HepG2 (cell line): Measurements from ENCODE around the gene AASDHPPT. TPM values are rescaled to one million over a fixed set of nuclear protein-coding genes. Genes with fewer than 3 reads are reported as not detected.
A peak's percentile ranks its signal among the peaks of the same experiment; 100 is the strongest.

Experiments
- CBX5 ChIP-seq: sonication (generic); formaldehyde crosslinking; IDR thresholded peaks from 2 replicates; pipeline ENCODE4 v1.4.0; 2020; ENCODE audit warnings: missing genetic modification reagents, borderline replicate concordance
- ELF1 ChIP-seq: sonication (generic); formaldehyde crosslinking; IDR thresholded peaks from 2 replicates; pipeline ENCODE4 v1.4.0; 2020; ENCODE audit warnings: missing genetic modification reagents
- FOSL2 ChIP-seq: sonication (generic); formaldehyde crosslinking; IDR thresholded peaks from 2 replicates; pipeline ENCODE4 v1.4.0; 2020; ENCODE audit warnings: missing genetic modification reagents
- GATAD2A ChIP-seq: IDR thresholded peaks from 2 replicates; pipeline ENCODE4 v1.6.1; 2016
- MTA3 ChIP-seq: sonication (generic); formaldehyde crosslinking; IDR thresholded peaks from 2 replicates; pipeline ENCODE4 v1.4.0; 2020; ENCODE audit warnings: missing genetic modification reagents
- NFE2L2 ChIP-seq: fragments of 150-350 bp; IDR thresholded peaks from 2 replicates; pipeline ENCODE4 v1.6.1; 2014; ENCODE audit warnings: low read length
- PHF20 ChIP-seq: sonication (generic); formaldehyde crosslinking; IDR thresholded peaks from 2 replicates; pipeline ENCODE4 v1.5.0; 2020; ENCODE audit warnings: mild to moderate bottlenecking, missing genetic modification reagents
- POLR2AphosphoS5 ChIP-seq: IDR thresholded peaks from 2 replicates; pipeline ENCODE4 v1.6.1; 2012; ENCODE audit warnings: low read depth, low read length
- RARA ChIP-seq: IDR thresholded peaks from 2 replicates; pipeline ENCODE4 v1.6.1; 2016; ENCODE audit warnings: missing genetic modification reagents, missing compliant biosample characterization
- SOX6 ChIP-seq, 2 experiments: fragments of 450-650 bp in 1 of 2; sonication (generic) in 1 of 2; formaldehyde crosslinking in 1 of 2; IDR thresholded peaks; 2 replicates each; pipeline versions ENCODE4 v1.4.0 to v1.6.1; 2017 to 2020; ENCODE audit warnings: antibody characterized with exemption in 1 of 2, mild to moderate bottlenecking in 1 of 2, missing genetic modification reagents in 1 of 2
- SP2 ChIP-seq: sonication (generic); formaldehyde crosslinking; IDR thresholded peaks from 2 replicates; pipeline ENCODE4 v1.5.1; 2020; ENCODE audit warnings: mild to moderate bottlenecking, missing genetic modification reagents
- U2AF2 ChIP-seq: fragments of 200-400 bp; formaldehyde crosslinking; IDR thresholded peaks from 2 replicates; pipeline ENCODE4 v1.6.1; 2017; ENCODE audit warnings: low read depth, mild to moderate bottlenecking, low read length
- ZBTB3 ChIP-seq: sonication (generic); formaldehyde crosslinking; IDR thresholded peaks from 2 replicates; pipeline ENCODE4 v1.4.0; 2020; ENCODE audit warnings: low read depth, mild to moderate bottlenecking, moderate library complexity, missing genetic modification reagents, borderline replicate concordance
- ZFP36L2 ChIP-seq: sonication (generic); formaldehyde crosslinking; IDR thresholded peaks from 2 replicates; pipeline ENCODE4 v1.4.0; 2020; ENCODE audit warnings: missing genetic modification reagents
- ZNF337 ChIP-seq: sonication (generic); formaldehyde crosslinking; IDR thresholded peaks from 2 replicates; pipeline ENCODE4 v1.5.1; 2020; ENCODE audit warnings: missing genetic modification reagents, low read depth, mild to moderate bottlenecking, borderline replicate concordance
- ZNF550 ChIP-seq: sonication (generic); formaldehyde crosslinking; IDR thresholded peaks from 2 replicates; pipeline ENCODE4 v1.4.0; 2020; ENCODE audit warnings: mild to moderate bottlenecking, missing genetic modification reagents, borderline replicate concordance
- ZNF564 ChIP-seq: sonication (generic); formaldehyde crosslinking; IDR thresholded peaks from 2 replicates; pipeline ENCODE4 v1.8.1; 2023; ENCODE audit warnings: mild to moderate bottlenecking, missing genetic modification reagents
- ZNF629 ChIP-seq: sonication (generic); formaldehyde crosslinking; conservative IDR thresholded peaks from 2 replicates; pipeline ENCODE4 v1.5.0; 2020; ENCODE audit warnings: missing genetic modification reagents
- ZNF788 ChIP-seq: sonication (generic); formaldehyde crosslinking; IDR thresholded peaks from 2 replicates; pipeline ENCODE4 v1.5.0; 2020; ENCODE audit warnings: mild to moderate bottlenecking, missing genetic modification reagents, borderline replicate concordance
- polyA plus RNA-seq, 8 experiments: library from polyadenylated mRNA; depleted of rRNA in 3 of 8; stranded (reverse) in 7 of 8; unstranded in 1 of 8; fragments of >200 nt; fragmentation: Illumina TruSeq in 4 of 8; extraction: Trizol in 4 of 8; gene quantifications; 2 replicates each; pipeline versions ENCODE4 v1.2.1 to v1.2.3, GENCODE V29; 2011 to 2016; ENCODE audit warnings: low read depth in 4 of 8, missing spikeins in 1 of 8, mixed read lengths in 1 of 8; ENCODE audit not compliant: insufficient read depth in 1 of 8
- total RNA-seq, 5 experiments: library from RNA; depleted of rRNA; stranded (reverse); fragments of >200 nt; fragmentation: Illumina TruSeq; extraction: Trizol; gene quantifications; 2 replicates each; pipeline ENCODE4 v1.2.3, GENCODE V29; 2016; ENCODE audit warnings: low read depth in 1 of 5
- TF ChIP-seq, protein P1 (sequence below): sonication (generic); formaldehyde crosslinking; IDR thresholded peaks from 2 replicates; pipeline ENCODE4 v1.5.1; 2020; ENCODE audit warnings: mild to moderate bottlenecking, moderate library complexity, missing genetic modification reagents
- TF ChIP-seq, protein P2 (sequence below): sonication (generic); formaldehyde crosslinking; IDR thresholded peaks from 2 replicates; pipeline ENCODE4 v1.4.0; 2020; ENCODE audit warnings: missing genetic modification reagents
- TF ChIP-seq, protein P3 (sequence below): sonication (generic); formaldehyde crosslinking; IDR thresholded peaks from 2 replicates; pipeline ENCODE4 v1.8.1; 2023; ENCODE audit warnings: mild to moderate bottlenecking, inconsistent platforms, moderate library complexity, missing genetic modification reagents, borderline replicate concordance
- TF ChIP-seq, protein P4 (sequence below): sonication (generic); formaldehyde crosslinking; IDR thresholded peaks from 2 replicates; pipeline ENCODE4 v1.4.0; 2020; ENCODE audit warnings: missing genetic modification reagents

Gene AASDHPPT
- total and polyA plus RNA-seq, 2 of the 13 experiments (the other 11 are each of a cell fraction or from before 2014, with no cell fraction given): 20.2 to 43.7 TPM

DNA sequence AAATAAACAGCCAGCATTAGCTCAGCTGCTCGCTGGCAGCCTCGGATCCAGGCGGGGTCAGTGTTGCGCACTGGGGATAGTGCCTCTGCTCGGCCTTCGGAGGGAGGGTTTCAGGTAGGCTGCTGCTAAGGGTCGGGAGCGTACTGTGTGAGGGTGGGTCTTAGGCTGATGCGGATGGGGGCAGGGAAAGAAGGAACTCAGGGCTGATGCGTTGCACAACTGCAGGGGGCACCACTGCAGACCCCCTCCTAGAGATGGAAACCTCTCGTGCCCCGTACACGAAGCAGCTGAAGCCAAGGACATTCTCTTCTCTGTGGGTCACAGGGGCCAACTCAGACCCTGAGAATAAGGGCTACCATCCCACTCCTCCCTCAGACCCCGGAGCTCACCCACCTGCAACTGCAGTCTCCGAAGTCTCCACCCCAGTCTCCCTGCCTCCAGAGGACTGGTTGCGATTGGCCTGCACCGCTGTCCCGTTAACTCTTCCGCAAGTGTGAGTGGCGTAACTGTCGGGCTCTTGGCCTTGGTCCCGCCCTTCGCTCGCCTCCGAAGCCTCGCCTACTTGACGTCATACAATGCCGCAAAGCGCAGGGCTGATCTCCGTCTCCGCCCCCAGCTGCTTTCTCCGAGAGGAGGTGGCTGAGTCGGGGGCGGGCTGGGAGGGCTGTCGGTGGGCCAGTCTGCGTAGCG, 398 bp upstream of the AASDHPPT start, which contains the start of gene KBTBD3 (continued):
- TF ChIP-seq, protein P1, sequence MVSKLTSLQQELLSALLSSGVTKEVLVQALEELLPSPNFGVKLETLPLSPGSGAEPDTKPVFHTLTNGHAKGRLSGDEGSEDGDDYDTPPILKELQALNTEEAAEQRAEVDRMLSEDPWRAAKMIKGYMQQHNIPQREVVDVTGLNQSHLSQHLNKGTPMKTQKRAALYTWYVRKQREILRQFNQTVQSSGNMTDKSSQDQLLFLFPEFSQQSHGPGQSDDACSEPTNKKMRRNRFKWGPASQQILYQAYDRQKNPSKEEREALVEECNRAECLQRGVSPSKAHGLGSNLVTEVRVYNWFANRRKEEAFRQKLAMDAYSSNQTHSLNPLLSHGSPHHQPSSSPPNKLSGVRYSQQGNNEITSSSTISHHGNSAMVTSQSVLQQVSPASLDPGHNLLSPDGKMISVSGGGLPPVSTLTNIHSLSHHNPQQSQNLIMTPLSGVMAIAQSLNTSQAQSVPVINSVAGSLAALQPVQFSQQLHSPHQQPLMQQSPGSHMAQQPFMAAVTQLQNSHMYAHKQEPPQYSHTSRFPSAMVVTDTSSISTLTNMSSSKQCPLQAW: peak; percentile 53; the same call in 1 of the 2 replicates
- TF ChIP-seq, protein P2, sequence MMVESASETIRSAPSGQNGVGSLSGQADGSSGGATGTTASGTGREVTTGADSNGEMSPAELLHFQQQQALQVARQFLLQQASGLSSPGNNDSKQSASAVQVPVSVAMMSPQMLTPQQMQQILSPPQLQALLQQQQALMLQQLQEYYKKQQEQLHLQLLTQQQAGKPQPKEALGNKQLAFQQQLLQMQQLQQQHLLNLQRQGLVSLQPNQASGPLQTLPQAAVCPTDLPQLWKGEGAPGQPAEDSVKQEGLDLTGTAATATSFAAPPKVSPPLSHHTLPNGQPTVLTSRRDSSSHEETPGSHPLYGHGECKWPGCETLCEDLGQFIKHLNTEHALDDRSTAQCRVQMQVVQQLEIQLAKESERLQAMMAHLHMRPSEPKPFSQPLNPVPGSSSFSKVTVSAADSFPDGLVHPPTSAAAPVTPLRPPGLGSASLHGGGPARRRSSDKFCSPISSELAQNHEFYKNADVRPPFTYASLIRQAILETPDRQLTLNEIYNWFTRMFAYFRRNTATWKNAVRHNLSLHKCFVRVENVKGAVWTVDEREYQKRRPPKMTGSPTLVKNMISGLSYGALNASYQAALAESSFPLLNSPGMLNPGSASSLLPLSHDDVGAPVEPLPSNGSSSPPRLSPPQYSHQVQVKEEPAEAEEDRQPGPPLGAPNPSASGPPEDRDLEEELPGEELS (CRISPR knock-in tag): peak; percentile 22; the same call in 1 of the 2 replicates
- TF ChIP-seq CBX5 (CRISPR knock-in tag): peak; percentile 14; the same call in 1 of the 2 replicates
- no peak for TF ChIP-seq U2AF2
- TF ChIP-seq ZNF337 (CRISPR knock-in tag): 0 out of 2 replicates have a peak, but pooled peaks have one; percentile 10
- no peak for TF ChIP-seq ZNF564
- peak; percentile 66; the same call in 1 of the 2 replicates for TF ChIP-seq ZNF788 (CRISPR knock-in tag)
- no peak for TF ChIP-seq NFE2L2
- no peak for TF ChIP-seq ZFP36L2
- TF ChIP-seq RARA (CRISPR knock-in tag): no peak
- peak; percentile 79 for TF ChIP-seq POLR2AphosphoS5
- TF ChIP-seq SP2 (CRISPR knock-in tag): peak; percentile 96
- 0 out of 2 replicates have a peak, but pooled peaks have one; percentile 11 for TF ChIP-seq GATAD2A (CRISPR knock-in tag)
- 0 out of 2 replicates have a peak, but pooled peaks have one; percentile 68 for TF ChIP-seq ZNF550 (CRISPR knock-in tag)
- TF ChIP-seq ZBTB3 (CRISPR knock-in tag): 0 out of 2 replicates have a peak, but pooled peaks have one; percentile 24
- TF ChIP-seq, protein P3, sequence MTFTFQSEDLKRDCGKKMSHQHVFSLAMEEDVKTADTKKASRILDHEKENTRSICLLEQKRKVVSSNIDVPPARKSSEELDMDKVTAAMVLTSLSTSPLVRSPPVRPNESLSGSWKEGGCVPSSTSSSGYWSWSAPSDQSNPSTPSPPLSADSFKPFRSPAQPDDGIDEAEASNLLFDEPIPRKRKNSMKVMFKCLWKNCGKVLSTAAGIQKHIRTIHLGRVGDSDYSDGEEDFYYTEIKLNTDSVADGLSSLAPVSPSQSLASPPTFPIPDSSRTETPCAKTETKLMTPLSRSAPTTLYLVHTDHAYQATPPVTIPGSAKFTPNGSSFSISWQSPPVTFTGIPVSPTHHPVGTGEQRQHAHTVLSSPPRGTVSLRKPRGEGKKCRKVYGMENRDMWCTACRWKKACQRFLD: no peak
- peak; percentile 56 for TF ChIP-seq PHF20 (CRISPR knock-in tag)
- no peak for TF ChIP-seq ELF1 (CRISPR knock-in tag)
- TF ChIP-seq, protein P4, sequence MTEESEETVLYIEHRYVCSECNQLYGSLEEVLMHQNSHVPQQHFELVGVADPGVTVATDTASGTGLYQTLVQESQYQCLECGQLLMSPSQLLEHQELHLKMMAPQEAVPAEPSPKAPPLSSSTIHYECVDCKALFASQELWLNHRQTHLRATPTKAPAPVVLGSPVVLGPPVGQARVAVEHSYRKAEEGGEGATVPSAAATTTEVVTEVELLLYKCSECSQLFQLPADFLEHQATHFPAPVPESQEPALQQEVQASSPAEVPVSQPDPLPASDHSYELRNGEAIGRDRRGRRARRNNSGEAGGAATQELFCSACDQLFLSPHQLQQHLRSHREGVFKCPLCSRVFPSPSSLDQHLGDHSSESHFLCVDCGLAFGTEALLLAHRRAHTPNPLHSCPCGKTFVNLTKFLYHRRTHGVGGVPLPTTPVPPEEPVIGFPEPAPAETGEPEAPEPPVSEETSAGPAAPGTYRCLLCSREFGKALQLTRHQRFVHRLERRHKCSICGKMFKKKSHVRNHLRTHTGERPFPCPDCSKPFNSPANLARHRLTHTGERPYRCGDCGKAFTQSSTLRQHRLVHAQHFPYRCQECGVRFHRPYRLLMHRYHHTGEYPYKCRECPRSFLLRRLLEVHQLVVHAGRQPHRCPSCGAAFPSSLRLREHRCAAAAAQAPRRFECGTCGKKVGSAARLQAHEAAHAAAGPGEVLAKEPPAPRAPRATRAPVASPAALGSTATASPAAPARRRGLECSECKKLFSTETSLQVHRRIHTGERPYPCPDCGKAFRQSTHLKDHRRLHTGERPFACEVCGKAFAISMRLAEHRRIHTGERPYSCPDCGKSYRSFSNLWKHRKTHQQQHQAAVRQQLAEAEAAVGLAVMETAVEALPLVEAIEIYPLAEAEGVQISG (CRISPR knock-in tag): peak; percentile 40; the same call in 1 of the 2 replicates
- peak; percentile 39; the same call in 1 of the 2 replicates for TF ChIP-seq FOSL2
- no peak for TF ChIP-seq ZNF629 (CRISPR knock-in tag)
- no peak for TF ChIP-seq SOX6 (IDR thresholded peaks at IDR 0.05)
- TF ChIP-seq SOX6 (CRISPR knock-in tag; IDR thresholded peaks at IDR 0.05): peak; percentile 44
- no peak for TF ChIP-seq MTA3
